Osteocyte (in vitro differentiated cells): ENCODE data around the gene NFYC. TPM values are rescaled to one million over a fixed set of nuclear protein-coding genes. Genes with fewer than 3 reads are reported as not detected.

Source experiments
- DNase-seq: peaks from one replicate; pipeline ENCODE4 v3.0.0; 2021; ENCODE audit warnings: mixed read lengths; ENCODE audit not compliant: unreplicated experiment; ENCODE audit errors: extremely low spot score
- H3K27ac Mint-ChIP-seq: one replicate; pipeline ENCODE4 v1.8.0; 2021; ENCODE audit warnings: mild to moderate bottlenecking, mixed read lengths; ENCODE audit not compliant: unreplicated experiment
- H3K27me3 Mint-ChIP-seq: one replicate; pipeline ENCODE4 v1.8.0; 2021; ENCODE audit warnings: mixed read lengths; ENCODE audit not compliant: unreplicated experiment
- H3K36me3 Mint-ChIP-seq: one replicate; pipeline ENCODE4 v1.8.0; 2021; ENCODE audit warnings: mixed read lengths; ENCODE audit not compliant: unreplicated experiment
- H3K4me1 Mint-ChIP-seq: one replicate; pipeline ENCODE4 v1.8.0; 2021; ENCODE audit warnings: mixed read lengths; ENCODE audit not compliant: unreplicated experiment
- H3K4me3 Mint-ChIP-seq: one replicate; pipeline ENCODE4 v1.8.0; 2021; ENCODE audit warnings: mild to moderate bottlenecking, moderate library complexity, mixed read lengths; ENCODE audit not compliant: unreplicated experiment
- H3K9me3 Mint-ChIP-seq: one replicate; pipeline ENCODE4 v1.8.0; 2021; ENCODE audit warnings: mixed read lengths; ENCODE audit not compliant: unreplicated experiment
- total RNA-seq: library from RNA; stranded (reverse); gene quantifications from 2 replicates; pipeline ENCODE4 v1.2.1, GENCODE V29; 2021
- TF ChIP-seq, protein P1 (sequence below): fragments of 200-600 bp; sonication (generic); IDR thresholded peaks from 2 replicates; pipeline ENCODE4 v1.5.0; 2021; ENCODE audit warnings: antibody characterized with exemption, mild to moderate bottlenecking, moderate library complexity

The NFYC gene
- total RNA-seq, 1 donor from 2014 or later = 49.0 TPM

DNA sequence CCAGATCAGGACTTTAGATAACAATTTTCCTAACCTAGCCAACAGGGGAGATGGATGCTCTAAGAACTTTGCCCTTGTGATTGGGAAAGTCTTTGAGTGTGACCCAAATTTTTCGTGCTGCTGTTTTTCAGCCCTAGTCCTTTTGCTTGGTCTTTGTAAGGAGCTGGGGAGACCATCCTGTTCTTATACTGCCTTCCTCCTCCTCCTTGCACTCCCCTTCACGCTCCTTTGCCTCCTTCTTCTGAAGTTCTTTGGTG lies 97.8 kb downstream of the NFYC start:
- no peaks in the 10 kb centered on the region for H3K36me3 Mint-ChIP-seq
- TF ChIP-seq, protein P1, sequence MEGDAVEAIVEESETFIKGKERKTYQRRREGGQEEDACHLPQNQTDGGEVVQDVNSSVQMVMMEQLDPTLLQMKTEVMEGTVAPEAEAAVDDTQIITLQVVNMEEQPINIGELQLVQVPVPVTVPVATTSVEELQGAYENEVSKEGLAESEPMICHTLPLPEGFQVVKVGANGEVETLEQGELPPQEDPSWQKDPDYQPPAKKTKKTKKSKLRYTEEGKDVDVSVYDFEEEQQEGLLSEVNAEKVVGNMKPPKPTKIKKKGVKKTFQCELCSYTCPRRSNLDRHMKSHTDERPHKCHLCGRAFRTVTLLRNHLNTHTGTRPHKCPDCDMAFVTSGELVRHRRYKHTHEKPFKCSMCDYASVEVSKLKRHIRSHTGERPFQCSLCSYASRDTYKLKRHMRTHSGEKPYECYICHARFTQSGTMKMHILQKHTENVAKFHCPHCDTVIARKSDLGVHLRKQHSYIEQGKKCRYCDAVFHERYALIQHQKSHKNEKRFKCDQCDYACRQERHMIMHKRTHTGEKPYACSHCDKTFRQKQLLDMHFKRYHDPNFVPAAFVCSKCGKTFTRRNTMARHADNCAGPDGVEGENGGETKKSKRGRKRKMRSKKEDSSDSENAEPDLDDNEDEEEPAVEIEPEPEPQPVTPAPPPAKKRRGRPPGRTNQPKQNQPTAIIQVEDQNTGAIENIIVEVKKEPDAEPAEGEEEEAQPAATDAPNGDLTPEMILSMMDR = no peak

DNA sequence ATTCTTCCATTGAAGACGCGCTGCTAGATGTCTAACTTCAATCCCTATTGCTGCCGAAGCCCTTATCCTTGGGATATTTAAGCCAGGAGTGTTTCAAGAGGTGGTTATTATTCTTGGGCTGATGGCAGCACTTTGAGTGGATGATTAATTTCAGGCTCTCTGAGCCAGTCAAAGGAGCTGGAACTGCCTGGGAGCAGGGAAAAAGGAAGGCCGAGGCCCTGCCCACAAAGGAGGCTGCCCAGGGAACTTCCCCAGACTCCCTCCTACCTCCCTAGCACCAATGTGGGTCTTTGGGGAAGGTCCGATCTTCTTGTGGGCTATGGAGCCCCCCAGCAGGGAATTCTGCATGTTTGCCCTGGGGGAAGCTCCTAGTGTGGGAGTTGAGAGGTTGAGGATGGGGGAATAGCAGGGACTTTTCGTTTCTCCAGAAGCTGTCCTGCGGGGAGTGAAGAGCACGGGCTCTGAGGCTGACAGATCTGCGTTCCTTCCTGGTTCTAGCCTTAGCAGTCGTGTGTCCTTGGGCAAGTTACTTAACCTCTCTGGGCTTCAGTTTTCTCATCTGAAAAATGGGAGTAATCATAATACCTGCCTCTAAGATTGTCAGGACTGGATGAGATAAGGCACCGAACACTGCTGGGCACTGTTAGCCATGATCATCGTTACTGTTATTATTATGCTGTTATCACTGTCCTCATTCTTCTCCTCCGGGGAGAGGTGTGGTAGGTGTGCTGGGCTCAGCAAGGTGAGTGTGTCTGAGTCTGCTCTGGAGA lies 98.3 kb downstream of the NFYC start:
- TF ChIP-seq, protein P1 = no peak
- Mint-ChIP-seq H3K9me3 (no peaks in the 10 kb centered on the region), H3K36me3 (no peaks in the 10 kb centered on the region), H3K27me3 (no peaks in the 10 kb centered on the region), H3K4me1 (peaks cover 7% of the 10 kb centered on the region), H3K27ac (no peak overlapping the region), H3K4me3 (no peak overlapping the region)
- DNase-seq = no peak

More for the DNA sequence above, 97.8 kb downstream of the NFYC start:
- Mint-ChIP-seq H3K9me3 (no peaks in the 10 kb centered on the region), H3K27ac (no peak overlapping the region), H3K4me1 (peaks cover 10% of the 10 kb centered on the region), H3K27me3 (no peaks in the 10 kb centered on the region), H3K4me3 (no peak overlapping the region)
- no peak for DNase-seq

DNA sequence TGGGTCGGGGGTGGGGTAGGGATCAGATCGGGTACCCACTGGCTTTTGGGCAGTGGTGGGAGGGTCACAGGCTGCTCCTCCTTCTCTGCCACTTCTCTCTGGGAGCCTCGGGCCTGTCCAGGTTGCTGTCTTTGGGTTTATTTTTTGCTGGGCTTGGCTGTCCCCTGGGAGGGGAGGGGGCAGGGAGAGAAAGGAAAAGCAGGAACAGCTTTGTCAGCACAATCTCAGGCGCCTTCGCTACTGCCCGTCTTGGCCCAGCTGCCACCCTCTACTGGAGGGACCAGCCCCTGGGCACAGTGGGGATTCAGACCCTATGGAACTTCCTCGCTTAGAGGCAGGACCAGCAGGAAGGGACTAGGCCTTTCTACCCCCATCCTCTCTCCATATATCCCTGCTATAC lies 100.5 kb downstream of the NFYC start:
- no peaks in the 10 kb centered on the region for H3K27me3 Mint-ChIP-seq
- no peaks in the 10 kb centered on the region for H3K9me3 Mint-ChIP-seq
- peaks cover 12% of the 10 kb centered on the region for H3K4me1 Mint-ChIP-seq
- no peak overlapping the region for H3K4me3 Mint-ChIP-seq
- H3K27ac Mint-ChIP-seq = no peak overlapping the region
- no peak for DNase-seq
- TF ChIP-seq, protein P1 = no peak
- no peaks in the 10 kb centered on the region for H3K36me3 Mint-ChIP-seq

DNA sequence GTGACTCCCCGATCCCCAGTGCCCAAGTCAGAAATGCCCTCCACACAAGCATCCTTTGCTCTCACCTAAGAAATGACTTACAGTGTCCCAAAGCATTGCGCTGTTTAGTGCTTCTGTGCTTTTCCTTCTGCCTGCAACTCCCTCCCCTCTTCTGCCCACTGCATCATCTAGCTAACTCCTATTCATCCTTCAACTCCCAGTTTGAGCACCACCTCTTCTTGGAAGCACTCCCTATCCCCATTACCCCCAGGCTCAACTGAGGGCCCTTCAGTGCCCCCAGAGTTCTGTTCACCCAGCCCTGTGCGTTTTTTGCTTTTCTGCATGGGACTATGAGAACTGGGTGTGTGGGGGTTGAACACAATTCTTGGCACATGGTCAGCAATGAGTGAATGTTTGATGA lies 102.1 kb downstream of the NFYC start:
- no peak for DNase-seq
- Mint-ChIP-seq H3K36me3 (no peaks in the 10 kb centered on the region), H3K4me3 (no peak overlapping the region), H3K27ac (no peak overlapping the region), H3K9me3 (no peaks in the 10 kb centered on the region), H3K27me3 (no peaks in the 10 kb centered on the region), H3K4me1 (peaks cover 12% of the 10 kb centered on the region)
- TF ChIP-seq, protein P1 = no peak

DNA sequence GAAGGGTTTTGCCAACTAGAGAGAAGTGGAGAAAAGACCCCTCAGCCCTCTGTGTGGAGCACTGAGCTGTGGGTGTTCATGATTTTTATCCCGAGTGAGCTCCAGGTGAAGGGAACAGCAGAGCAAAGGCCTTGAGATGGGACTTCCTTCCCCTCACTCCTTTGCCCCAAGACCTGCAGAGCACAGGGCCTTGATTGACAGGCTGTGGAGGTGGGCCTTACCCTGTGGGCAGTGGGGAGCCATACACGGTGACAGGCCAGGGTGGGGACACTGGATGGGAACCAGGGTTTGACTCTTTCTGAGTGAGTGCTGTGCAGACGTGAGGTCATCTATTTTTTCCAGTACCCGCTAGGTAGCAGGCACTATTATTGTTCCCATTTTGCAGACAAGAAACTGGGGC lies 102.5 kb downstream of the NFYC start:
- TF ChIP-seq, protein P1 = no peak
- no peaks in the 10 kb centered on the region for H3K9me3 Mint-ChIP-seq
- H3K4me3 Mint-ChIP-seq = no peak overlapping the region
- H3K27me3 Mint-ChIP-seq = no peaks in the 10 kb centered on the region
- DNase-seq = no peak
- no peak overlapping the region for H3K27ac Mint-ChIP-seq
- H3K36me3 Mint-ChIP-seq = no peaks in the 10 kb centered on the region
- H3K4me1 Mint-ChIP-seq = peaks cover 14% of the 10 kb centered on the region
